Skeletal muscle tissue (tissue), 1 donor: ENCODE data around the gene GDI2. TPM values are rescaled to one million over a fixed set of nuclear protein-coding genes. Genes with fewer than 3 reads are reported as not detected.

ENCODE experiments used
- total RNA-seq: library from RNA; depleted of rRNA; stranded (reverse); fragments of >200 nt; gene quantifications from one replicate; pipeline ENCODE4 v1.2.3, GENCODE V29; 2014

The GDI2 gene
- total RNA-seq, 1 donor from 2014 or later = 483 TPM

Other genes starting within 250 kb of the GDI2 start
- 10.4 TPM for gene ASB13, start 146.8 kb downstream of the GDI2 start, total RNA-seq
- 54.3 TPM for gene TASOR2, start 128.6 kb downstream of the GDI2 start, total RNA-seq
- gene ANKRD16, start 76.5 kb upstream of the GDI2 start, total RNA-seq = 8.4 TPM
- gene FBH1, start 76.8 kb upstream of the GDI2 start, total RNA-seq = 51.7 TPM
- 1.6 TPM for gene IL15RA, start 164.1 kb upstream of the GDI2 start, total RNA-seq
- gene IL2RA, start 248.9 kb upstream of the GDI2 start, total RNA-seq = not detected